ENCODE measurements around the gene FAM135A.
"Not testable (repeated sequence)": the region's sequence is repeated elsewhere in the genome, so short reads cannot be mapped to it uniquely, and the experiment has no call there.

FAM135A gene

DNA sequence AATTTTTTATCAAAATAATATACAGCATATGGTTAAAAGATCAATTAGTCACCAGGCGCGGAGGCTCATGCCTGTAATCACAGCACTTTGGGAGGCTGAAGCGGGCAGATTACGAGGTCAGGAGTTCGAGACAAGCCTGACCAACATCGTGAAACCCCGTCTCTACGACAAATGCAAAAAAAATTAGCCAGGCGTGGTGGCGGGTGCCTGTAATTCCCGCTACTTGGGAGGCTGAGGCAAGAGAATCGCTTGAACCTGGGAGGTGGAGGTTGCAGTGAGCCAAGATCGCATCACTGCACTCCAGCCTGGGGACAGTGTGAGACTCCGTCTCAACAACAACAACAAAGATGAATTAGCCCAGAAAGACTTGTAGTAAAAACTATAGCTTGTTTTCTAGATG is 46.4 kb downstream of the FAM135A start:
- DNase-seq (ENCODE audit: low read depth in 2 of 2): not testable (repeated sequence)

DNA sequence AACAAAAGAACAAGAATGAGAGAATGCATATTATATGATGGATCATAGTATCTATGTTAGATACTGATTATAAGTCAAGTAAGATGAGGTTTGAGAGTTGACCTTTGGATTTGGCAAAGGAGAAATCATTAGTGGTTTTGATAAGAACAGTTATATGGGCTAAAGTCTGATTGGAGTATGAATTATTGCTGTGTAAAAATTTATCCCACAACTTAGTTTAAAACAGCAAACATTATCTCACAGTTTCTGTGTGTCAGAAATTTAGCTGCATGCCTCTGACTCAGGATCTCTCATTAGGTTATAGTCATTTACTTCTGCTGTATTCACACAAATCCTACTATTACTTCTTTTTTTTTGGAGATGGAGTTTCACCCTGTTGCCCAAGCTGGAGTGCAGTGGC is 56.7 kb downstream of the FAM135A start:
- DNase-seq (ENCODE audit: low read depth in 2 of 2): no peak

DNA sequence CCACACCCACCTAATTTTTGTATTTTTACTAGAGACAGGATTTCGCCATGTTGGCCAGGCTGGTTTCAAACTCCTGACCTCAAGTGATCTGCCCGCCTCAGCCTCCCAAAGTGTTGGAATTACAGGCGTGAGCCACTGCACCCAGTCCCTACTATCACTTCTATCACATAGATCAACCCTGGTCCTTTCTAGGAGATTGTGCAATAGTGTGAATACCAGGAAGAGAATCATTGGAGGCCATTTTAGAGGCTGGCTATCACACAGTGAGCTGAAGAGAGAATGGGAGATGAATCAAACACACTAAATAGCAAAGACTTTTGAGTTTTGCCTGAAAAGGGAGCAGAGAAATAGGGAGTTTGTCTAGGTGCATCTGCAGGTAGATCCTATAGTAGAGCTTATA is 57.2 kb downstream of the FAM135A start:
- DNase-seq (ENCODE audit: low read depth in 2 of 2): not testable (repeated sequence)

DNA sequence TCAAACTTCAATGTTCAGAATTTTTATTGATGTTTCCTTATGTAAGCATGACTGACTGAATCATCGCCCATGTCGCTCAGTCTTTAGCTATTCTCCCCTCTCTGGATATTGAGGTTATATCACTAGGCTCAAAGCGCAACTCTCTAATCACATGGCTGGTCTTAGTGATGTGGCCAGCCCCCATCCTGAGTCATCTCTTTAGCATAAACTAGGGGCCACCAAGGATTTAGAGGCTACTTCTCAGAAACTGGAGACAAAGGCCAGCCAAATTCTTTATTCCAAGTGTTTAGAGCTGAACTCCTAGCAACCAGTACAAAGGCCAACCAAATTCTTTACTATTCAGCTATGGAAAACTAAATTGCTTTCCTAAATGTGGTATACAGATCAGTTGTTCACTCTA is 61.4 kb downstream of the FAM135A start:
- DNase-seq (ENCODE audit: low read depth in 2 of 2): no peak

DNA sequence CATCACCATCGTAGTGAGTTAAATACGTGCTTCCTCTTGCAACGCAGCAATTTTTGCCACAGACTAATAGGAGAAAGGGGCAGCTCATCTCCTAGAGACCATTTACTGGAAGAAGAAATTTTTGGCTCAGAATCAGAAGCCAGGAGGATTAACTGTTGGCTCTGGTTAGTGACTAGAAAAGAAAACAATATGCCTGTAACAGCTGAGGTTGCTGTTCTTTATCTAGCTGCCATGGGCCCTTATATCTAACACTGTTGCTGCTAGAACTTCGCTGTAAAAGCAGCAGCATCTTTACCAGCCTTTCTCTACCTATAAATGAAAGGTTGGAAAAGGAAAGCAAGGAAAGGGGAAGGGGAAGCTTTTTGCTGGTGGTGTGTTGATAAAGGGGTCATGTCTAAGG is 65.9 kb downstream of the FAM135A start:
- DNase-seq (ENCODE audit: low read depth in 2 of 2): no peak

DNA sequence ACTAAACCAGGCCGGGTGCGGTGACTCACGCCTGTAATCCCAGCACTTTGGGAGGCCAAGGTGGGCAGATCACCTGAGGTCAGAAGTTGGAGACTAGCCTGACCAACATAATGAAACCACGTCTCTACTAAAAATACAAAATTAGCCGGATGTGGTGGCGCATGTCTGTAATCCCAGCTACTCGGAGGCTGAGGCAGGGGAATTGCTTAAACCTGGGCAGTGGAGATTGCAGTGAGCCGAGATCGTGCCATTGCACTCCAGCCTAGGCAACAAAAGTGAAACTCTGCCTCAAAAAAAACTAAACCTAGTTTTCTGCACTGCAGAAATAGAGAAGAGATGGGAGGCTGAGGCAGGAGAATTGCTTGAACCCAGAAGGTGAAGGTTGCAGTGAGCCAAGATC is 73.3 kb downstream of the FAM135A start:
- not testable (repeated sequence) for DNase-seq (ENCODE audit: low read depth in 2 of 2)

DNA sequence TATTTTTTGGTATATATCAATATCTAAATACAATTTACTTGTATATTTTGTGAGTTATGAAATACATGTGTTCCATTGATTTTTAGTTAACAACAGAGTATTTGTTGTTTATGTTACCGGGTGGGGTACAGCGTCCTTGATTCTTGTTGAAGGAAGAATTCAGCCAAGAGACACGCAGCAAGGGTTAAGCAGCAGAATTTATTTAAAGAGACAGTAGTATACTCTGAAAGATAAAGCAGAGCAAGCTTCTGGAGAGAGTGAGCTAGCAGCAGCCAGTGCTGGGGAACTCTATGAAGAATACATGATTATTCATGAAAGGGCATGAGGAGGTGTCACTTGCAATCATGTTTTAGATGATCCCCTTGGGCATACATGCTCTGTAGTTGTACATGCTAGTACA is 76.1 kb downstream of the FAM135A start:
- no peak for DNase-seq (ENCODE audit: low read depth in 2 of 2)

DNA sequence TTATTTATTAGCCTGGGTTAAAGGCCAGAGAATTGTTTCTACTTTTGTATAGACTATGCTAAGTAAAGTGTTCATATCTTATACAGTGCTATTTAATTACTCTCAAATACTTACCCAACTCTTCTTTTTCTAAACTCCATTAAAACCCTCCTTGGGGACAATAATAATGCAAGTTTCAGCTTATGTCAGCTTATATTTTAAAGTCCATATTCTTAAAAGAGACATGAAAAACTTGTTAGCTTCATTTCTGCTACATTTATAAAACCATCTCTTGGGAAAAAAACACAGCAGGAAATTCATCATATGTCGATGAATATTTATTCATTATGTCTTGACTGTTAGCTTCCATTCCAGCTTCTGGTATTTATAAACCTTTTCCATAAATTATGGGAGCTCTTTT is 81.5 kb downstream of the FAM135A start:
- DNase-seq (ENCODE audit: low read depth in 2 of 2): no peak

DNA sequence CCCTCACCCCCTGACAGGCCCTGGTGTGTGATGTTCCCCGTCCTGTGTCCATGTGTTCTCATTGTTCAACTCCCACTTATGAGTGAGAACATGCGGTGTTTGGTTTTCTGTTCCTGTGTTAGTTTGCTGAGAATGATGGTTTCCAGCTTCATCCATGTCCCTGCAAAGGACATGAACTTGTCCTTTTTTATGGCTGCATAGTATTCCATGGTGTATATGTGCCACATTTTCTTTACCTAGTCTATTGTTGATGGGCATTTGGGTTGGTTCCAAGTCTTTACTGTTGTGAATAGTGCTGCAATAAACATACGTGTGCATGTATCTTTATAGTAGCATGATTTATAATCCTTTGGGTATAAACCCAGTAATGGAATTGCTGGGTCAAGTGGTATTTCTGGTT is 82.5 kb downstream of the FAM135A start:
- DNase-seq (ENCODE audit: low read depth in 2 of 2): not testable (repeated sequence)

DNA sequence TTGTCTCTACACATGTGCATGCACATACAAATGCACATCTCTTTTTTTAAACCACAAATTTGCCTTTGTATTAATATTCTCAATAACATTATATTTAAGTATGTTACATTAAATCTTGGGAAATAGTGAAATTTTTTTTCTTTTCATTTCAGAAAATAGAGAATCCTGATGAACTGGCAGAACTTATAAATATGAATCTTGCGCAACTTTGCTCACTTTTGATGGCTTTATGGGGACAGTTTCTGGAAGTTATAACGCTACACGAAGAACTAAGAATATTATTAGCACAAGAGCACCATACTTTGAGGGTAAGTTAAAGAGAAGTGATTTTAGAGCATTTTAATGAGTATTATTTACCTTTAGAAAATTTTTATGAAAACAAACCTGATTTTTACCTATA is 89.2 kb downstream of the FAM135A start:
- no peak for DNase-seq (ENCODE audit: low read depth in 2 of 2)

DNA sequence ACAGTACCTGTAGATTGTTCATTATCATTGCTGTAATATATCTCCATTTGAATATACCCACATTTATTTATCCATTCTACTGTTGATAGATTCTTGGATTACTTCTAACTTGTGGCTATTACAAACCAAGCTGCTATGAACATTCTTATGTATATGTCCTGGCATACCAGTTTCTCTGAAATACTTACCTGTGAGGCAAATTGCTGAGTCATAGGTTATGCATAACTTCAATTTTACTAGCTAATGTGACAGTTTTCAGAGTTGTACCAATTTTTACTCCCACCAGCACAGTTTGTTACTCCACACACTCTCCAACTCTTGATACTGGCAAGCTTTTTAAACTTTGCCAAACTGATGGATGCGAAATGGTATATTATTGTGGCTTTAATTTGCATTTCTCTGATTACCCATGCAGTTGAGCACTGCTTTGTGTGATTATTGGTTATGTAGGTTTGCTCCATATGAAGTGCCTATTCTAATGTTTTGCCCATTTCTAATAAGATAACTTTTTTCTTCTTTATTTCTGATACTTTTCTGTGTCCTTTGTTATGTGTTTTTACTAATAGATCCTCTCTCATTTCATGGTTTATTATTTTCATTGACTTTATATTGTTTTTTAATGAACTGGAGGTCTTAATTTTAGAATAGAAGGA is 90.6 kb downstream of the FAM135A start:
- no peak for DNase-seq (ENCODE audit: low read depth in 2 of 2)

DNA sequence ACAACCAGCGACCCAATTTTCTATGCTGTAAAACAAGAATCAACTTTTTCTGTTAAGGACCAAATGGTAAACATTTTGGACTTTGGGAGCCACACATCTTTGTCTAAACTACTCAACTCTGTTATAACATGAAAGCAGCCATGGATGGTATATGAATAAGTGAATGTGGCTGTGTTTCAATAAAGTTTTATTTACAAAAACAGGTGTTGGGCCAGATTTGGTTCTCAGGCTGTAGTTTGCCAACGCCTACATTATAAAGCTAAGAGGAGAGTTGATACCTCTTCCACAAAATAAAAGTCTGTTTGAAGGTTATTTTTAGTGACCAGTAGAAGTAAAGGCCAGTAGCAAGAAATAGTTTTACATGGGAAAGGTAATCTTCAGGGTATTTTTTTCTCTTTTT is 93.0 kb downstream of the FAM135A start:
- DNase-seq (ENCODE audit: low read depth in 2 of 2): no peak

DNA sequence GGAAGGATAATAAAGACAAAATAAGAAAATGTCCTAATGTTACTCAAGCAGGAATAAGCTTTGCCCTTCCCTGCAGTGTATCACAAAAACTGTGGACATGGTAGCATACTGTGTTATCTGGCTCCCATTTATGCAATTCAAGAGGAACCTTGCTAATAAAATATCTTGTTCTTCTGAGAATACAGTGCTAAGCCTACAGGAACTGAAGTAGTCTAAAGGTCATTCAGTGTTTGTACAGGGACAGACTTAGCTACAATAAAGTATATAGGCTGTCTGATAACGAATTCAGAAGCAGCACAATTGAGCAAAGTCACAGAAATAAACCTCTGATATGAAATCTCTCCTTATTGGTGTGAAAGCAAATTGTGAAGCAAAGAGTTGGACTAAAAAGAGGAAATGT is 93.9 kb downstream of the FAM135A start:
- no peak for DNase-seq (ENCODE audit: low read depth in 2 of 2)

DNA sequence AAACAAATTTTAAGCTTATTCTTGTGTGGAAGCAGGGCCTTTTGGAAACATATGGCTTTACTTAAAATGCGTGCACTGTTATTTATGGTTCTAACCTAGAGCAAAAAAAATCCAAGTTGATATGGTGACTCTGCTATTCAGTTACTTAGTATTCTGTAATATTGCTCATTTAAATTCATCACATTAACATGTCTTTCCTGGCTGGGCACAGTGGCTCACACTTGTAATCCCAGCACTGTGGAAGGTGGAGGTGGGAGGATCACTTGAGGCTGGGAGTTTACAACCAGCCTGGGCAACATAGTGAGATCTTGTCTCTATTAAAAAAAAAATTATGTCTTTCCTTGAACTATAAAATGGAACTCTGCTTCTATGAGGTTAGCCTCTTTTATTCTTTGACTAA is 95.6 kb downstream of the FAM135A start:
- DNase-seq (ENCODE audit: low read depth in 2 of 2): no peak

DNA sequence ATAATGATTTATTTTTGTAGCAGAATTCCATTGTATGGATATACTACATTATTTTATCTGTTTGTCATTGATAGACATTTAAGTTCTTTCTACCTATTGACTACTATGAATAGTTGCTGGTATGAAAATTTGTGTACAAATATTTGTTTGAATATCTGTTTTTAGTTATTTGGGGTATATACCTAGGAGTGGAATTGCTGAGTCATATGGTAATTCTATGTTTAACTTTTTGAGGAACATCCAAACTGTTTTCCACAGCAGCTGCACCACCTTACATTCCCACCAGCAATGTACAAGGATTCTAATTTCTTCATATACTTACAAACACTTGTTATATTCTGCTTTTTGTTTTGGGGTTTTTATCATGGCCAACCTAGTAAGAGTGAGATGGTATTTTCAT is 97.3 kb downstream of the FAM135A start:
- DNase-seq (ENCODE audit: low read depth in 2 of 2): no peak

DNA sequence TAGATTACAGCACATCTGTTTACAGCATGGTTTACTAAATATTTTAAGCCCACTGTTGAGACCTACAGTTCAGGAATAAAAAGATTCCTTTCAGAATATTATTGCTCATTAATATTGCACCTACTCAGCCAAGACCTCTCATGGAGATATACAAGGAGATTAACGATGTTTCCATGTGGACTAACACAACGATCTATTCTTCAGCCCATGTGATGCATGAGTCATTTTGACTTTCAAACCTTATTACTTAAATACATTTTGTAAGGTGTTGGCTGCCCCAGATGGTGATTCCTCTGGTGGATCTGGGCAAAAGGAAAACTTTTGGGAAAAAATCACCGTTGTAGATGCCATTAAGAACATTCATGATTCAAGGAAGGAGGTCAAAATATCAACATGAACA is 105.4 kb downstream of the FAM135A start:
- DNase-seq (ENCODE audit: low read depth in 2 of 2): no peak

DNA sequence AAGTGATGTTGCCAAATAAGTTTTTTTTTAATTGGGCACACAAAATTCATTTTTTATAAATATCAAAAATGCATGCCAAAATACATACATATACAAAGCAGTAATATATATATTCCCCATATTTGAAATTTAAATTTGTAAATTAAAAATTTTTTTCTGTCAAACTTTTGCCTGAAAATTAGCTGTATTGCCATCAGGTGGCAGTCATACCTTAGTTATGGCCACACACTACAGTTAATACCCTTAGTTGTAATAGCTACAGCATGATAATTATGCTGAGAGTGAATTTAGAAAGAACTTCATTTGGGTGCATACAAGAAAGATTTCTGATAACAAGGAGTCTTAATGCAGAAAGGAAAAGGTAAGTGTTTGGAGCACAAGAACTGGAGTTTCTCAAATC is 107.3 kb downstream of the FAM135A start:
- DNase-seq (ENCODE audit: low read depth in 2 of 2): peak in 1 of 2 donors; percentile 4

DNA sequence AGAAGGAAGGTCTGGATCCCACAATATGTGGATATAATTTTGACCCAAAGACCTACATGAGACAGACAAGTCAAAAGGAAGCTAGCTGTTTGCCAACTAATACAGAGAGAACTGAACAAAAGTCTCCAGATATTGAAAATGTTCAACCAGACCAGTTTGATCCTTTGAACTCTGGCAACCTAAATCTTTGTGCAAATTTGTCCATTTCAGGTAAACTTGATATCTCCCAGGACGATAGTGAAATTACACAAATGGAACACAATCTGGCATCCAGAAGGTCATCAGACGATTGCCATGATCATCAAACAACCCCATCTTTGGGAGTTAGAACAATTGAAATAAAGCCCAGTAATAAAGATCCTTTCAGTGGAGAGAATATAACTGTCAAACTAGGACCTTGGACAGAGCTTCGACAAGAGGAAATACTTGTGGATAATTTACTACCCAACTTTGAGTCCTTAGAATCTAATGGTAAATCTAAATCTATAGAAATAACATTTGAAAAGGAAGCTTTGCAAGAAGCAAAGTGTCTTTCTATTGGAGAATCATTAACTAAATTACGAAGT is 111.5 kb downstream of the FAM135A start:
- DNase-seq (ENCODE audit: low read depth in 2 of 2): no peak

DNA sequence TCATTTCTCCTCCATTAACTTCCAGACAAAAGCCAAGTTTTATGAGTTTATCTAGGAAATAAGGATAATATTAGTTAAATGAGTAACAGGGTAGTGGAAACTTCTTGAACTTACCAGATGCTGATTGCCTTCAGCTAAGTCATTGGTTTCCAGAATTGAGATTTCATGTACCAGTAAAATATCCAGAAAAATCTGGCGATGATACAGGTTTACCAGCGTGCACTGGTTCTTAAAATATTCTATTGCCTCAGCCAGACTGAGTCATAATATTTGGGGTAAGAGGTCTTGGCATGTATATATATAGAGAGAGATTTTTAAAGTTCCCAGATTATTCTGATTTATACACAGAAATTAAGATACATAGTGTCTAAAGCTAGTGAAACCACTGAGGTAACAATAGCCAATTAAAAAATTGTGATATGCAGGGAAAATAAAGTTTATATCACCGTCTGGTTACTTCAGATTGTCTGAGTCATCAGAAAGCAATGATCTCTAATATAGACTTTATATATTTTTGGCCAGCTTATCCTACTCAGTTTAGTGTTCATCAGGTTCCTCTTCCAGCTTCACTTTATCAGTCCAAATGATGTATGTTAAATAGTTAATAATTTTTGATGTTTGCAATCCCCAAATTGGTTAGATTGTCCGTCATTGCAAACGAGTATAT is 113.9 kb downstream of the FAM135A start:
- no peak for DNase-seq (ENCODE audit: low read depth in 2 of 2)

DNA sequence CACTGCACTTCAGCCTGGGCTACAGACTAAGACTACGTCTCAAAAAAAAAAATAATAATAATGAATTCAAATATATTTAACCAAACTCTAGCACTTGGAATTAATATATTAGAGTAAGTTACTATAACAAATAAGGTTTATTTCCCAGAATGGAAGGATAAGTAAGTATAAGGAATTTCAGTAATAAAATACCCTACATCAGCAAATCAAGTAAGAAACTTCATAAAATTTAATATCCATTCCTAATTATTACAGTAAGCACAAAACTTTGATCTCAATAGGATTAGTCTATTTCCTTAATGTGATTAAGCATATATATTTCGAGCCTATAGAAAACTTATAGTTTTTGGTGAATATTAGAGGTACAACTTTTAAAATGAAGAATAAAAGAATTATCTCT is 116.7 kb downstream of the FAM135A start:
- DNase-seq (ENCODE audit: low read depth in 2 of 2): no peak

DNA sequence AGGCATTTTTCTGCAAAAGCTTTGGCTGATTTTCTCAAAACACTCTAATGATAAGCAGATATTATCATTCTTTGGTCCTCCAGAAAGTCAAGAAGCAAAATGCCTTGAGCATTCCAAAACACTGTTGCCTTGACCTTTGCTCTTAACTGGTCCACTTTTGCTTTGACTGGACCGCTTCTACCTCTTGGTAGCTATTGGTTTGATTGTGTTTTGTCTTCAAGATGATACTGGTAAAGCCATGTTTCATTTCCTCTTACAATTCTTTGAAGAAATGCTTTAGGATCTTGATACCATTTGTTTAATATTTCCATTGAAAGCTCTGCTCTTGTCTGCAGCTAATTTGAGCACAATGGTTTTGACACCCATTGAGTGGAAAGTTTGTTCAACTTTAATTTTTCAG is 117.8 kb downstream of the FAM135A start:
- no peak for DNase-seq (ENCODE audit: low read depth in 2 of 2)

DNA sequence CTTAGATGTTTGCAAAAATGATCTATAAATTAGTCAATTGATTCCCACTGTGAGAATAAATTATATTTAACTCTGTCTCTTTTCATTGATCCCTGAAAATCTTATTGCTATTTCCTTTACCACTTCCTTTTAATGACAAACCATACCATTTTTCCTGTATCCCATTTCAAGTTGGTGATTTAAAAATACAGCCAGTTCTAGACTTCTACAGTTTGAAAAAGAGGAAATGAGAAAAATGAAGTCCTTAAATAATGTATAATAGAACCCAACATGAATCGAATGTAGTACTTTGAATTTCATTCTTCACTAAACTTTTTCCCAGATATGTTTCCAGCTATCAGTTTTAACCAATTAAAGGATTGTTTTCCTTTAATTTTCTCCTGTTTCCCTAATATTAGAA is 124.0 kb downstream of the FAM135A start:
- DNase-seq (ENCODE audit: low read depth in 2 of 2): no peak

DNA sequence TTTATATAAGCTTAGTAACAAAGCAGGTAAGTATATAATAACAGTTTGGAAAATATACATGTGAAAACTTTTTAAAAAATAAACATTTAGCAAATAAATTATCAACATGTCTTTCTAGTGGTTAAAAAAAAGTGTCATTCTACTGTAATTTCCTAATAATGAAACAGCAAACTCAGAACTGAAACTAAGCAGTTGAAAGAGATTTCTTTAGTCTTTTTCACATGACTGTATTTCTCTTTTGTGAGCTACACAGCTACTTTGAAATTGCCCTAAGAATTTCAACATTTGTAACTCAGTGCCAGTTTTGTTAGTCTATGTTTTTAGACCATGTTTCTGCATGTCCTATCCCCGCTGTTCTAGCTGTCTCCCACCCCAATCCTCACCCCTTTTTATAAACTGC is 125.1 kb downstream of the FAM135A start:
- no peak for DNase-seq (ENCODE audit: low read depth in 2 of 2)

DNA sequence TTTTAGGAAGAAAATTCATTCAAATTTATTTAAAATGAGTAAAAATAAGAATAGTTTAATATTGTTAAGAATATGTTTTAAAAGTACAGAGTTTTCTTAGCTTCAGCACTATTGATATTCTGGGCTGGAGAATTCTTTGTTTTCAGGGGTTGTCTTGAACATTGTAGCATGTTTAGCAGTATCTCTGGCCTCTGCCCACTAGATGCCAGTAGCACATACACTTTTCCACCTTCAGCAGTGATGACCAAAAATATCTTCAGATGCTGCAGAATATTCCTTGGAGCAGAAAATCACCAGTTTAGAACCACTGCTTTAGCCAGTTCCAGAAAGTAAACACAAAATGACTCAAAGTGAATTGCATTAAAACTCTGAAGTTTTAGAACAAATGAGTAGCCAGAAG is 134.0 kb downstream of the FAM135A start:
- DNase-seq (ENCODE audit: low read depth in 2 of 2): no peak
